ENCODE data around the gene KEAP1.

The KEAP1 gene

GRCh38 chr19:10523135-10523636 is 20.0 kb upstream of the KEAP1 start:
- DNase-seq (ENCODE audit: low read depth): no peak

DNA sequence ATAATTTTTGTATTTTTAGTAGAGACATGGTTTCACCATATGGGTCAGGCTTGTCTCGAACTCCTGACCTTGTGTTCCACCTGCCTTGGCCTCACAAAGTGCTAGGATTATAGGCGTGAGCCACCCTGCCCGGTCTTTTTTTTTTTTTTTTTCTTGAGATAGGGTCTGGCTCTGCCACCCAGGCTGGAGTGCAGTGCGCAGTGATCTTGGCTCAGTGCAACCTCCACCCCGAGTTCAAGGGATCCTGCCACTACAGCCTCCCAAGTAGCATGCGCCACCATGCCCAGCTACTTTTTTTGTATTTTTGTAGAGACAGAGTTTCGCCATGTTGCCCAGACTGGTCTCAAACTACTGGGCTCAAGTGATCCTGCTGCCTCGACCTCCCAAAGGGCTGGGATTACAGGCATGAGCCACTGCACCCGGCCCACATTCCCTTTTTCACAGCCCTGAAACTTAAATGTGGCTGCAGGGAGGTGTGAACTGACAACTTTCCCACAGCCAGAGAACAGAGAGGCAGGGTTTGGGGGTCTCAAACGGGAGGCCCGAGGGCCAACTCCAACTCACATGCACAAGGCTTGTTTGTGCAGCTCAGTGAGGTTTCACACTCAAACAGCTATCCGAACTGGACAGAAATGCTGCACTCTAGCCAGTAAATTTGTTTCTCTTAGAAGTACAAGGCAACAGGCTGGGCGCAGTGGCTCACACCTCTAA is 18.5 kb upstream of the KEAP1 start:
- DNase-seq (ENCODE audit: low read depth): no peak

DNA sequence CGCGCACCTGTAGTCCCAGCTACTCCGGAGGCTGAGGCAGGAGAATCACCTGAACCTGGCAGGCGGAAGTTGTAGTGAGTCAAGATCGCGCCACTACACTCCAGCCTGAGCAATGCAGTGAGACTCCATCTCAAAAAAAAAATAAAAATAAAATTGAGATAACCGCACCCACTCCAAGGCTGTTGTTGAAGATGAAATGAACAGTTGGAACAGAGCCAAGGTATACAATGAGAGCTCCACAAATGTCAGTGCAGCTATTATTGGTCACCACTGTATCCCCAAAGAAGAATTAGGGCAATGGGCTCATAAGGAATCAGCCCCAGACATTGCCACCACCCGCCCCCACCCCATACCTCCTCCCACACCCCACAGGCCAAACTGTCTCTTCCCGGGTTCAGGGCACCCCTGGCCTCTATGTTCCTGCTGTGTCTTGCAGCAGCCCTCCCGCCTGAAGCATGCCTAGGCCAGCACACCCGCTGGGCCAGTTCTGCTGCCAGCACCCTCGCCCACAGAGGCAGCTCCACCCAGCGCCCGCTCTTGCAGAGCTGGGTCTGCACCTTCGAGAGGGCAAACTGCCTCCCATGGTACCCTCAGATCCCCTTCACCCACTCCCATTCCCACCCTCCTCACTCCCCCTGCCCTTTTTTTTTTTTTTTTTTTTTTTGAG is 17.6 kb upstream of the KEAP1 start:
- DNase-seq (ENCODE audit: low read depth): no peak

- no peak for DNase-seq (ENCODE audit: low read depth)
These were observed 16.3 kb upstream of the KEAP1 start for GRCh38 chr19:10519421-10519820.

DNA sequence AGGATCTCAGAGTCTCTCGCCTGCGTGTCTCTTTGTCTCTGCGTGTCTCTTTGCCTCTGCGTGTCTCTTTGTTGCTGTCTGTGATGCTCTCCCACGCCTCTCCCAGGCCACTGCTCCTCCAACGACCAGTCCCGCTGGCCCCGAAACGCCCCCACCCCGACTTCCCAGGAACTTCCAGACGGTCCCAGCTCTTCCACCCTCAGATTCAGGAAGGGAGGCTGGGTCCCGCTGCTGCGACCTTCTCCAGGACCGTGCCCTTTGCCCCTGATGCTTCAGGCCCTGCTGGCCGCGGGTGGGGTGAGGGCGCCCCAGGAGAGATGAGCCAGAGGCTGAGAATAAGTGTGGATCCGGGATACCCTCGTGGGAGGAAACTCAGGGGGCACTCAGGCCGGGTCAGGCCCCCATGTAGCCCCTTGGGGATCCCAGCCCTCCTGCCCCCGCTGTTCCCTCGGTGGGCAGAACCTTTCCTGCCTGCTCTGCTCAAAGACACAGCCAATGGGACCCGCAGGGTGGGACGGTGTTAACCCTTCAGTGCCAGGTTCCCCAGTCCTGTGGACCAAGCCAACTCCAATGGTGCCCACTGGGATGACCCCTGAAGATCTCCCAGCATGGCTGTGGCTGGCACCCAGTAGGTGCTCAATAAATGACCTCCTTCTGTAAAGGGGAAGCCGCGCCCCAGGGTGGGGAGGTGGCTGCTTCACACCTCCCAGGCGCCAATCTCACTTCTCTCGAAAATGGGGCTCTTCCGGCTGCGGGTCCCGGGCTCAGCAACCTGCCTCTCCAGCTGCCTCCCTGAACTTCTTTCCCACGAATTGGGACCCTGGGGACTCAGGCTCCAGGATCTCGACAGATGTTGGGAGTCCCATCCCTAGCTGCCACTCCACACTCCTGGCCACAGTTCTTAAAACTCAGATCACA is 15.5 kb upstream of the KEAP1 start:
- no peak for DNase-seq (ENCODE audit: low read depth)

DNA sequence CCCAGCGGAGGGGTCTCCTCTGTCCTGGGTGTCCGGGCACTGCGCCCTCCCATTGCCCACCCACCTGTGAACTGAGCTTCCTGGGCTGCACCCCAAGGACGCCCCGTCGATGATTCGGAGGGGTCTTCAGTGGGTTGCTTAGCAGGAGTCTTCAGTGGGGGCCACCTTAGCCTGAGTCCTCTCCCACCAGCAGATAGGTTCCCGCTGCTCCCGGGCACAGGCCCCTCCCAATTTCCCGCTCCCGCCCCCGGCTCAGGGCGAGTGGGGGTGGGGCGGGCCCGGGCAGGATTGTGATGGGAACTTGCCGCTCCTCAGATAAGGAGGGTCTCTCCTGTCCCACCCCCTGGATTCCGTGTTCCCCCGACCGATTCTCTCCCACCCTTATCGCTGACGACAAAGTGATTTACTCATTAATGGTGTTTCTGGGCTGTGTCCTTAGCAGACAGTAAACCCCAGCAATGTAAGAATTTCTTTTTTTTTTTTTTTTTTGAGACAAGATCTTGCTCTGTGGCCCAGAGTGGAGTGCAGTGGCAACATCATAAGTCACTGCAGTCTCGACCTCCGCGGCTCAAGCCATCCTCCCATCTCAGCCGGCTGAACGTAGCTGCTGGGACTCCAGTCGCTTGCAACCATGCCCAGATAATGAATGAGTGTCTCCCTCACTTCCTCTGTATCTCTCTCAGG is 14.7 kb upstream of the KEAP1 start:
- no peak for DNase-seq (ENCODE audit: low read depth)

- DNase-seq (ENCODE audit: low read depth): no peak
These were observed 14.2 kb upstream of the KEAP1 start, which contains the start of gene S1PR5 for GRCh38 chr19:10517361-10517759. Gene S1PR5, minus strand, starts transcription at chr19:10517447. Its CDS starts 2,436 bp downstream, at chr19:10515011.

DNA sequence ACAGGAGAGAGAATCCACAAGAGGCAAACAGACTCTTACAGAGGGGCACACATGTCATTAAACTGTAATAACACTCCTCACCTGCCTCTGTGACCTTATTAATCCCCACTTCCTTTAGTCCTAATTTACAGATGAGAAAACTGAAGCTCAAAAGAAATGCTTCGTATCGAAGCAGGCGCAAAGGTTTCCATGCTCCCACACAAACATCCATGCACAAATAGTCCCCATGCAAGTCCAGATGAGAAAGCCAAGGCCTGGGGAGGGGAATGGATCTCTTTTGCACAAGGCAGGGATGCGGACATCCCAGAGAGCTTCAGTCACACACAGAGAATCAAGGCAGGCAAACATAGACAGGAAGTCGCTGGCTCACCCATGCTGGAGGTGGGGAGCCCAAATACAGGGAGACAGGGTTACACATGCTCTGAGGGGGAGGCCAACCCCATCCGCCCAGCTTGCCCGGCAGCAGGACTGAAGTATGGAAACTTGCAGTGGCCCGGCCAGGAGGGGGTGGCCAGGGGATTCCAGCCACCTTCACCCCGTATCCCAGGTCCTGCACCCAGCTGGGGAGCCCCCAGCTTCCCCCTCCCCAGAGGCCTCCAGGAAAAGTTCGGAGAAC is 13.6 kb upstream of the KEAP1 start:
- DNase-seq (ENCODE audit: low read depth): no peak

DNA sequence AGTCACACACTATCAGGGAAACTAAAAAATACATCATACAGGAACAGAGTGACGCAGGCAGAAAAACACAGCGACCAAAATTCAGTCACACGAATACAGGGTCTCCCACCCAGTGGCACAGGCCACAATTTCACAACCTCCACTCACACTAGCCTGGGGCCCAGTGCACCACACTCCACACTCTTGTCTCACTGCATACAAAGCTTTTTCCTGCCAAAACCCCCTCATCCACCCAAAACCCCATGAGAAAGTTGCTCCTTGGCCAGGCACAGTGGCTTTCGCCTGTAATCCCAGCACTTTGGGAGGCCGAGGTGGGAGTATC is 12.9 kb upstream of the KEAP1 start:
- DNase-seq (ENCODE audit: low read depth): no peak

DNA sequence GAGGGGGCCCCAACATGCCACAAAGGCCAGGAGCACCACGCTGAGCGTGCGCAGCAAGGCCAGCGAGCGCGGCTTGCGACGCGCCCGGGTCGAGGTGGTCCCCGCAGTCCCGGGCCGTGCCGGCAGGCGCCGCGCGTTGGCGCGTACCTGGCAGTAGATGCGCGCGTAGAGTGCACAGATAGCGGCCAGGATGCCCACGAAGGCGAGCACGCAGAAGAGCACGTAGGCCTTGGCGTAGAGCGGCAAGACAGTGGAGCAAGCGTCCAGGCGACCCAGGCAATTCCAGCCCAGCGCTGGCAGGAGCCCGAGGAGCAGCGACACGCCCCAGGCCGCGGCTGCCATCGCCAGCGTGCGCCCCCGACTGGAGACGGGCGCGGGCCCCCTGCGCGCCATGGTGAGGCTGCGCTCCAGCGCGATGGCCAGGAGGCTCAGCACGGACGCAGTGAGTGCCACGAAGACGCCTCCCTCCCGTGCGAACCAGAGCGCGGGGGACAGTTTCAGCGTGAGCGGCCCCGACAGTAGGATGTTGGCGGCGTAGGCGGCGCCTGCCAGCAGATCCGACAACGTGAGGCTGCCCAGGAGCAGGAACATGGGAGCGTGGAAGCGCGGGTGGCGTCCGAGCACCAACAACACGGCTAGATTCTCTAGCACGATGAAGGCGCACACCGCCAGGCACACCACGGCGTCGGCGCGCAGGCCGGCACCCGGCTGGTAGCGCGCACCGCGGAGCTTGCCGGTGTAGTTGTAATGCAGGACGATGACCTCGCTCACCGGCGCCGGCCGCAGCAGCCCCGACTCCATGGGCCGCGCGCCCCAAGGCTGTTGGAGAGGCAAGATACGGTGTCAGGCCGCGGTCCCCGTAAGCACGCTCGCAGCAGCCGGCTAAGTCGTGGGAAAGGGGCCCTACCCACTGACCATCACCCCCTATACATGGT is 11.3 kb upstream of the KEAP1 start:
- DNase-seq (ENCODE audit: low read depth): no peak

DNA sequence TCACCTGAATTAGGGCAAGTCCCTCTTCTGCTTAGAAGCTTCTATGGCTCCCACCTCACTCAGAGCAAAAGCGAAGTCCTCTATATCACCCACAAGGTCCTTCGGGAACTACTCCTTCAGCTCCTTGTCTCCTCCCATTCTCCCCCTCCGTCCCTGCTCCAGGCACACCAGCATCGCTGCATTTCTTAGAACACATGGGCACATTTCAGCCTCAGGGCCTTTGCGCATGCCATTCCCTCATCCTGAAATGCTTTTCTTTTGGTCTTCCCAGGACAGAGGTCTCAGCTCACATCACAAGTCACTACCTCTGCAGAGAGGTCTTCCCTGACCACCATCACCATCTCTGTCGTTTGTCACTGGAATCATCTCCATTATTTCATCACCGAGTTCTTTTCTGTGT is 10.1 kb upstream of the KEAP1 start:
- no peak for DNase-seq (ENCODE audit: low read depth)

DNA sequence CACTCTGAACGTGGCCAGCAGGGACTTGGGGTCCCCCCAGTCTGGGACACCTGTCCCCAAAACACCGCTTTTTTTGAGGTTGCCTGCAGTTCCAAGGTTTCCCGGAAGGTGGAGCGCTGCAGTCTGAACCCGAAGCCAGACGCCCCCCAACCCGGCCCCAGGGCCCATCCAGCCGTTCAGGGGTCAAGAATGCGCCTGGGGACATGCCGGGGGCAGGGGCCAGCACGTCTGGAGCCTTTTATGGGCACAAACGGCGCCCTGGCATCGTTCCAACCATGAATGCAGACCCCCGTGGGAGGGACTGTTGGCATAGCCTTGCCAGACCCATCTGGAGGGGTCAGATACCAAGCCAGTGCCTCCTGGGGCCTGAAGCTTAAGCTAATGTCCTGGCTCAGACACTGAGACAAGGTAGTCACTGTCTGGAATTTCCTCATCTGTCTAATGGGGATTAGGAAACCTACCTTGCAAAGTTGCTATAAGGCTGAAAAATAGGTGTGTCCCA is 7.2 kb upstream of the KEAP1 start:
- DNase-seq (ENCODE audit: low read depth): no peak

DNA sequence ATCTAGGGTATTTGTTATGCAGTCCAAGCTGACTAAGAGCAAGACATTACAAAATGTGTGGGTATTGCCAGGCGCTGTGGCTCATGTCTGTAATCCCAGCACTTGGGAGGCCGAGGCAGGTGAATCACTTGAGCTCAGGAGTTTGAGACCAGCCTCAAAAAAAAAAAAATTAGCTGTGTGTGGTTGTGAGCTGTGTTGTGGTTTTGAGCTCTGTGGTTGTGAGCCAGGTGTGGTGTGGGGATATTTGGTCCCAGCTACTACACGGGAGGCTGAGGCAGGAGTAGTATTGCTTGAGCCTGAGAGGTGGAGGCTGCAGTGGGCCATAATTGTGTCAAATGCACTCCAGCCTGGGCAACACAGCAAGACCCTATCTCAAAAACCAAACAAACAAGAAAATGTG is 5.6 kb upstream of the KEAP1 start:
- no peak for DNase-seq (ENCODE audit: low read depth)

DNA sequence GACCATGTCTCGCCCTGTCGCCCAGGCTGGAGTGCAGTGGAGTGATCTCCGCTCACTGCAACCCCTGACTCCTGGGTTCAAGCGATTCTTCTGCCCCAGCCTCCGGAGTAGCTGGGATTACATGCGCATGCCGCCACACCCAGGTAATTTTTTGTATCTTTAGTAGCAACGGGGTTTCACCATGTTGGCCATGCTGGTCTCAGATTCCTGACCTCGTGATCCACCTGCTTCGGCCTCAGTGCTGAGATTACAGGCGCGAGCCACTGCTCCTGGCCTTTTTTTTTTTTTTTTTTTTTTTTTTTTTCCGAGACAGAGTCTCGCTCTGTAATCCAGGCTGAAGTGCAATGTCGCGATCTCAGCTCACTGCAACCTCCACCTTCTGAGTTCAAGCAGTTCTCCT is 4.9 kb upstream of the KEAP1 start:
- no peak for DNase-seq (ENCODE audit: low read depth)

DNA sequence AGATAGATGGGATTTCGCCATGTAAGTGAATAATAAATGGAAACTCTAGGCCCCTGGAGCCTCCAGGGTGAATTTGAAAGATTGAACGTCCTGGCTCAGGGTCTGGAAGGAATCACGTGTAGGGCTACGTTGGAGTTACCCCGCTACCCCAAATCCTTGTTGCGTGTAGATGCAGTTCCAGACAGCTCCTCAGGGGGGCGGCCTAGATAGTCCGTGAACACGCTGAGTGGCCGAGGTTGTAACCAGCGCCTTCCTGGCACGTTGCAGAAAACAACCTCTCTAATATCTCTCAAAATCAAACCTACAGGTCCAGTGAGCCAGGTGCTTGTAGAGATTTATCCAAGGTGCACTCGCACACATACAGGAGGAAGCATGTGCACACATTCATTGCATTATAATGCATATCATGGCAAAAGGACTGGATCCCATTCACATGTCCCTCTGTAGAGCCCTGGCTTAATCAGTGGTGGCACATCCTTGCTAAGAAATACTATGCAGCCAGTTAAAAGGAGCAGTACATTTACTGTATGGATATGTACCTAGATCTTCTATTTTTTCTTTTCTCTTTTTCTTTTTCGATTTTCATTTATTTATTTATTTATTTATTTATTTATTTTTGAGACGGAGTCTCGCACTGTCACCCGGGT is 2.5 kb upstream of the KEAP1 start:
- DNase-seq (ENCODE audit: low read depth): no peak

GRCh38 chr19:10502524-10503001 is 593 bp downstream of the KEAP1 start:
- DNase-seq (ENCODE audit: low read depth): peak; percentile 68

GRCh38 chr19:10501971-10502523 is 1.1 kb downstream of the KEAP1 start:
- DNase-seq (ENCODE audit: low read depth): no peak

- no peak for DNase-seq (ENCODE audit: low read depth)
These were observed 2.9 kb downstream of the KEAP1 start for GRCh38 chr19:10500247-10500592.

- DNase-seq (ENCODE audit: low read depth): no peak
These were observed 3.5 kb downstream of the KEAP1 start for GRCh38 chr19:10499550-10500246.
